Lower leg skin (tissue), 4 donors: Measurements from ENCODE around the gene CACNA1A. TPM values are rescaled to one million over a fixed set of nuclear protein-coding genes. Genes with fewer than 3 reads are reported as not detected.
A peak's percentile ranks its signal among the peaks of the same experiment; 100 is the strongest.

Experiments used
- DNase-seq, 2 donors: peaks; one replicate each; pipeline ENCODE4 v3.0.0-alpha.2; 2019; ENCODE audit warnings: low spot score in 2 of 2
- H3K4me3 ChIP-seq: fragments of 200-600 bp; sonication (generic); 2 replicates; pipeline ENCODE4 v1.5.1; 2017; ENCODE audit warnings: mild to moderate bottlenecking, low read depth; ENCODE audit not compliant: poor library complexity, severe bottlenecking
- CTCF ChIP-seq, 3 donors: fragments of 450-650 bp; IDR thresholded peaks; one replicate each; pipeline ENCODE4 v1.5.1; 2016; ENCODE audit warnings: antibody characterized with exemption in 3 of 3, mild to moderate bottlenecking in 3 of 3, moderate library complexity in 2 of 3
- POLR2A ChIP-seq, 2 donors: fragments of 450-650 bp; IDR thresholded peaks; one replicate each; pipeline ENCODE4 v1.6.1; 2016 to 2017; ENCODE audit warnings: antibody characterized with exemption in 2 of 2, mild to moderate bottlenecking in 1 of 2, moderate library complexity in 1 of 2
- WGBS, 2 donors: methylation state at CpG; one replicate each; pipeline ENCODE4 v1.1.5; 2018; 5-methylcytosine and 5-hydroxymethylcytosine counted together
- intact Hi-C: fragments of 100-400 bp; cut with DNase I; formaldehyde crosslinking; loops from one replicate; pipeline ENCODE4 v1.15.0; 2023; ENCODE audit warnings: low total_unique reads
- total RNA-seq, 4 donors: library from RNA; depleted of rRNA; stranded (reverse); fragments of >200 nt; gene quantifications; one replicate each; pipeline ENCODE4 v1.1.0, GENCODE V29; 2016

CACNA1A gene
- total RNA-seq, 4 donors from 2014 or later, result 0.16 to 0.46 (median 0.22) TPM; not detected in 1

- 17 to 30% methylated on average over 13 of the region's 13 CpGs for WGBS, 2 donors
- no peak overlapping the region for H3K4me3 ChIP-seq
- intact Hi-C loops, result no loop called here
- DNase-seq, result peak in 1 of 2 donors; percentile 22
- TF ChIP-seq CTCF (IDR thresholded peaks at IDR 0.05) (no peak), POLR2A (IDR thresholded peaks at IDR 0.05) (no peak)
Observed at GRCh38 chr19:13234518-13234917, 271.8 kb downstream of the CACNA1A start.

GRCh38 chr19:13231663-13232062, 274.6 kb downstream of the CACNA1A start:
- intact Hi-C loops, result no loop called here
- TF ChIP-seq CTCF (IDR thresholded peaks at IDR 0.05), result no peak
- TF ChIP-seq POLR2A (IDR thresholded peaks at IDR 0.05), result no peak
- no peak for DNase-seq
- H3K4me3 ChIP-seq, result no peak overlapping the region
- 16 to 21% methylated on average over 9 of the region's 9 CpGs for WGBS, 2 donors

GRCh38 chr19:13229246-13229645, 277.0 kb downstream of the CACNA1A start:
- 85 to 86% methylated on average over 7 of the region's 7 CpGs for WGBS, 2 donors
- TF ChIP-seq CTCF (IDR thresholded peaks at IDR 0.05) (no peak), POLR2A (IDR thresholded peaks at IDR 0.05) (no peak)
- intact Hi-C loops, result no loop called here
- DNase-seq, result no peak
- no peak overlapping the region for H3K4me3 ChIP-seq

- intact Hi-C loops, result no loop called here
- WGBS, 2 donors, result 74% methylated on average over 7 of the region's 7 CpGs
- TF ChIP-seq CTCF (IDR thresholded peaks at IDR 0.05) (no peak), POLR2A (IDR thresholded peaks at IDR 0.05) (no peak)
- H3K4me3 ChIP-seq, result no peak overlapping the region
- DNase-seq, result no peak
Observed at GRCh38 chr19:13228561-13228960, 277.7 kb downstream of the CACNA1A start.

DNA sequence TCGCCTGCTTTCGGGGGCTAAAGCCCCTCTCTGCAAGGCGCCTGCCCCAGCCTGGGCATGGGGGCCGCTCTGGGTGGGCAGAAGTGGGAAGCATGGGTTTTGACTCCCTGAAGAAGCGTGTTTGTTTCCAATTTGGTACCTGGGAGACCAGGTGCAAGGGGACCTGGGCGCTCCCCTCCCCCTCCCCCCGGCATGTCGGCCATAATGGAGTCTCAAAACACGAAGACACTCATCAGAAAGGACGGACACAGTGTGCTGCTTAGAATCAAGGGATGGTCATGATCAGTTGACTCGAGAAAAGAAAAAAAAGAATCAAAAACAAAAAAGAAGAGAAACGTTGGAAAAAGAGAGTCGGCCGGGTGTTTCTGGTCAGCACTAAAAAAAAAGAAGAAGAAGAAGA, 279.3 kb downstream of the CACNA1A start:
- 69% methylated on average over 14 of the region's 14 CpGs for WGBS, 2 donors
- TF ChIP-seq POLR2A (IDR thresholded peaks at IDR 0.05), result no peak
- TF ChIP-seq CTCF (IDR thresholded peaks at IDR 0.05), result no peak
- intact Hi-C loops, result no loop called here
- no peak overlapping the region for H3K4me3 ChIP-seq
- DNase-seq, result no peak
